Panc1 (cell line): Measurements from ENCODE around the gene SMNDC1. TPM values are rescaled to one million over a fixed set of nuclear protein-coding genes. Genes with fewer than 3 reads are reported as not detected.

Experiments used
- ATAC-seq: fragments of 200-7000 bp; cut with Tn5 transposase; 2 replicates; pipeline ENCODE4 v1.9.1; 2020; ENCODE audit warnings: mild to moderate bottlenecking, moderate library complexity
- BruUV-seq: library from RNA; stranded (reverse); fragments of 400-500 nt; replicated peaks from 2 replicates; lab custom pipeline; 2021; lab: Mats Ljungman, UMichigan
- CTCF ChIA-PET: fragments of 300-600 bp; sonication (Branson Sonifier 250); formaldehyde crosslinking; loops from one replicate; lab custom pipeline; 2022; ENCODE audit warnings: antibody characterized with exemption; lab: Charles Lee
- POLR2A ChIA-PET: fragments of 300-600 bp; sonication (Branson Sonifier 250); formaldehyde crosslinking; loops from one replicate; lab custom pipeline; 2022; ENCODE audit warnings: antibody characterized with exemption; lab: Charles Lee
- DNase-seq: peaks from one replicate; pipeline ENCODE4 v3.0.0-alpha.2; 2010; ENCODE audit warnings: low read depth, low spot score
- H3K27ac ChIP-seq: 2 replicates; pipeline ENCODE4 v1.5.1; 2011; ENCODE audit warnings: mild to moderate bottlenecking, low read length, inconsistent platforms
- H3K27me3 ChIP-seq: fragments of 200-500 bp; sonication (Bioruptor generic); 2 replicates; pipeline ENCODE4 v1.6.0; 2014; ENCODE audit warnings: low read length, inconsistent platforms; ENCODE audit not compliant: control insufficient read depth, insufficient read depth
- H3K36me3 ChIP-seq: fragments of 200-500 bp; sonication (Bioruptor generic); 2 replicates; pipeline ENCODE4 v1.5.1; 2014; ENCODE audit warnings: inconsistent platforms, mild to moderate bottlenecking, low read length, moderate library complexity; ENCODE audit not compliant: control insufficient read depth, insufficient read depth
- H3K4me1 ChIP-seq: 2 replicates; pipeline ENCODE4 v1.5.1; 2011; ENCODE audit warnings: inconsistent platforms, mild to moderate bottlenecking, low read length, moderate library complexity; ENCODE audit not compliant: control insufficient read depth, insufficient read depth
- H3K4me3 ChIP-seq, 2 experiments: 2 replicates each; pipeline ENCODE4 v1.5.1; 2011 to 2012; ENCODE audit warnings: low read depth in 2 of 2, low read length in 2 of 2, mild to moderate bottlenecking in 2 of 2, inconsistent platforms in 1 of 2, moderate library complexity in 1 of 2
- H3K9me3 ChIP-seq: fragments of 200-500 bp; sonication (Bioruptor generic); 2 replicates; pipeline ENCODE4 v1.5.1; 2014; ENCODE audit warnings: low read depth, mild to moderate bottlenecking, inconsistent platforms, low read length, moderate library complexity; ENCODE audit not compliant: control insufficient read depth, insufficient read depth
- POLR2AphosphoS5 ChIP-seq: IDR thresholded peaks from 2 replicates; pipeline ENCODE4 v1.6.1; 2012; ENCODE audit warnings: mild to moderate bottlenecking, low read depth, low read length, moderate library complexity
- REST ChIP-seq, 2 experiments: IDR thresholded peaks; 2 replicates each; pipeline ENCODE4 v1.6.1; 2011 to 2012; ENCODE audit warnings: low read depth in 2 of 2, control low read depth in 1 of 2, low read length in 1 of 2, mild to moderate bottlenecking in 1 of 2, moderate library complexity in 1 of 2; ENCODE audit not compliant: insufficient read depth in 1 of 2
- SIN3A ChIP-seq: IDR thresholded peaks from 2 replicates; pipeline ENCODE4 v1.6.1; 2012; ENCODE audit warnings: low read depth, mild to moderate bottlenecking, low read length, moderate library complexity, borderline replicate concordance; ENCODE audit not compliant: insufficient read depth
- TCF7L2 ChIP-seq: IDR thresholded peaks from 2 replicates; pipeline ENCODE4 v1.6.1; 2011; ENCODE audit warnings: mild to moderate bottlenecking, low read depth, low read length, inconsistent platforms
- in situ Hi-C: cut with HindIII; loops from 2 replicates; pipeline ENCODE4 v1.10.0; 2016; ENCODE audit warnings: low sequenced_read_pairs, low pct_unique_long_range_greater_than_20kb
- intact Hi-C: fragments of 100-400 bp; cut with micrococcal nuclease; formaldehyde crosslinking; loops from one replicate; pipeline ENCODE4 v1.10.0; 2022; ENCODE audit not compliant: unreplicated experiment
- total RNA-seq: library from RNA; stranded (reverse); gene quantifications from one replicate; pipeline ENCODE4 v1.2.1, GENCODE V29; 2021; ENCODE audit not compliant: unreplicated experiment
- TF ChIP-seq, protein P1 (sequence below): fragments of 450-650 bp; IDR thresholded peaks from 2 replicates; pipeline ENCODE4 v1.5.1; 2017; ENCODE audit warnings: mild to moderate bottlenecking

SMNDC1 gene
- total RNA-seq, 1 experiment from 2014 or later = 62.2 TPM

DNA sequence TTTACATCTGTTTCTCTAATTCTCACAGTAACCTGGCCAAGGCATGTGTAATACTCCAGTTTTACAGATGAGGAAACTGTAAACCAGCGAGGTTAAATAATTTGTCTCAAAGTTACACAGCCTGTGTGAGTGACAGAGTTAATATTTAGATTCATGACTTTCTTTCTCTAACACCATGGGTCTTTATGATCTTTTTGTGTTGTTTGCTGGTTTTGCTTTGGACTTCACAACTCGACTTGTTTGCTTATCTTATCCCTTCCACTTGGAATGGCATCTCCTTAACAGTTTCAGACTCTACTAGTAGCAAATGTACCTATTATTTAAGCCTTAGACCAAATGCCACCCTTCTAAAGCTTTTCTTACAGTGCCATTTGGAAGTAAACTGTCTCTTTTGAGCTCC lies 62.9 kb downstream of the SMNDC1 start:
- in situ Hi-C loops (no loop called here), intact Hi-C loops (no loop called here)
- Histone ChIP-seq H3K27me3 (no peaks in the 10 kb centered on the region), H3K4me1 (no peaks in the 10 kb centered on the region; the same call in 1 of the 2 replicates), H3K27ac (no peak overlapping the region), H3K4me3 (no peak overlapping the region), H3K36me3 (no peaks in the 10 kb centered on the region; the same call in 1 of the 2 replicates), H3K9me3 (no peaks in the 10 kb centered on the region)
- no TSS peak for BruUV-seq
- DNase-seq (no peak), ATAC-seq (no peak)
- ChIA-PET POLR2A (no interaction called here), CTCF (no interaction called here)
- TF ChIP-seq SIN3A (no peak), REST (IDR thresholded peaks at IDR 0.05; ENCODE audit: insufficient read depth in 1 of 2, low read depth in 2 of 2, low read length in 1 of 2) (no peak), POLR2AphosphoS5 (no peak), TCF7L2 (no peak)
- TF ChIP-seq, protein P1, sequence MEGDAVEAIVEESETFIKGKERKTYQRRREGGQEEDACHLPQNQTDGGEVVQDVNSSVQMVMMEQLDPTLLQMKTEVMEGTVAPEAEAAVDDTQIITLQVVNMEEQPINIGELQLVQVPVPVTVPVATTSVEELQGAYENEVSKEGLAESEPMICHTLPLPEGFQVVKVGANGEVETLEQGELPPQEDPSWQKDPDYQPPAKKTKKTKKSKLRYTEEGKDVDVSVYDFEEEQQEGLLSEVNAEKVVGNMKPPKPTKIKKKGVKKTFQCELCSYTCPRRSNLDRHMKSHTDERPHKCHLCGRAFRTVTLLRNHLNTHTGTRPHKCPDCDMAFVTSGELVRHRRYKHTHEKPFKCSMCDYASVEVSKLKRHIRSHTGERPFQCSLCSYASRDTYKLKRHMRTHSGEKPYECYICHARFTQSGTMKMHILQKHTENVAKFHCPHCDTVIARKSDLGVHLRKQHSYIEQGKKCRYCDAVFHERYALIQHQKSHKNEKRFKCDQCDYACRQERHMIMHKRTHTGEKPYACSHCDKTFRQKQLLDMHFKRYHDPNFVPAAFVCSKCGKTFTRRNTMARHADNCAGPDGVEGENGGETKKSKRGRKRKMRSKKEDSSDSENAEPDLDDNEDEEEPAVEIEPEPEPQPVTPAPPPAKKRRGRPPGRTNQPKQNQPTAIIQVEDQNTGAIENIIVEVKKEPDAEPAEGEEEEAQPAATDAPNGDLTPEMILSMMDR = no peak

DNA sequence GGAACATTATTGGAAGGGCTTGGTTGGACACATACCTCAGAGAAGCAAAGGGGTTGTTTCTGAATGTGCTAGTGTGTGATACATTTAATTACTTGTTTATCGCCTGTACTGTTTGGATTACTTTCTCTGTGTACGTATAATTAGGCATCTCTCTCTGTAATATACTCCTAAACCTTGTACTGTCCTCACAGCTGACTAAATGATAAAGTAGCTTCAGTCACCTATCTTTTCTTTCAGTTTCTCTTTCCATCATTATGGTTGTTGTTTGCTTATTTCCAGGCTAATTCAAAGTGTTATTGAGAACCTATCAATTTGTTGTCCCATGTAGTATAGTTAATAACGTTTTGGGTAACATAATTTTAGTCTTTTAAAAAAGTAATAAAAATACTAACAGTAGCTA lies 63.3 kb downstream of the SMNDC1 start:
- ATAC-seq = no peak
- no peak overlapping the region for H3K27ac ChIP-seq
- POLR2A ChIA-PET = no interaction called here
- H3K4me1 ChIP-seq = no peaks in the 10 kb centered on the region; the same call in 1 of the 2 replicates
- DNase-seq = no peak
- CTCF ChIA-PET = no interaction called here
- H3K9me3 ChIP-seq = no peaks in the 10 kb centered on the region
- TF ChIP-seq REST (IDR thresholded peaks at IDR 0.05; ENCODE audit: insufficient read depth in 1 of 2, low read depth in 2 of 2, low read length in 1 of 2) (no peak), SIN3A (no peak), TCF7L2 (no peak), POLR2AphosphoS5 (no peak)
- TF ChIP-seq, protein P1 = no peak
- in situ Hi-C loops = no loop called here
- H3K36me3 ChIP-seq = no peaks in the 10 kb centered on the region; the same call in 1 of the 2 replicates
- H3K4me3 ChIP-seq = no peak overlapping the region
- BruUV-seq = no TSS peak
- intact Hi-C loops = no loop called here
- no peaks in the 10 kb centered on the region for H3K27me3 ChIP-seq

Other genes with a start within 250 kb of the SMNDC1 start
- 12.1 TPM for gene MXI1, start 97.3 kb downstream of the SMNDC1 start, total RNA-seq
- 30.1 TPM for gene DUSP5, start 193.0 kb upstream of the SMNDC1 start, total RNA-seq